Measurements from ENCODE around the gene RASA3. TPM values are rescaled to one million over a fixed set of nuclear protein-coding genes. Genes with fewer than 3 reads are reported as not detected.

The RASA3 gene
- total and polyA plus RNA-seq, 10 of the 15 experiments (the other 5 are each of a cell fraction or from before 2014, with no cell fraction given): 0.79 to 33.9 (median 17.6) TPM

DNA sequence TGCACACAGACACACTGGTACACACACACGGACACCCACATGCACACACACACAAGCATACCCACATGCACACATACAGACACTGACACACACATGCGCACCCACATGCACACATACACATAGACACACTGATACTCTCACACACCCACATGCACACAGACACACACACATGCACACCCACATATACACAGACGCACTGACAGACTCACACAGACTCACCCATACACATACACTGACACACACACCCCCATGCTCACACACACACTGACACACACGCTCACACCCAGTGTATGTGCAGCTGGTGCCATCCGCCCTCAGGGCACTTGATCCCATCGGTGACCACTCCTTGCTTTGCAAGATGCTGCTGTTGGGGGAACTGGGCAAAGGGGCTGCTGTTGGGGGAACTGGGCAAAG lies 9.7 kb upstream of the RASA3 start:
- Histone ChIP-seq H3K9ac (ENCODE audit: control insufficient read depth, insufficient read depth, low read length) (no peak overlapping the region), H2AFZ (ENCODE audit: control insufficient read depth, low read depth, low read length) (no peak overlapping the region), H3K79me2 (ENCODE audit: control insufficient read depth, insufficient read depth, low read length) (no peaks in the 10 kb centered on the region), H3K36me3 (ENCODE audit: control insufficient read depth in 2 of 2, insufficient read depth in 2 of 2, low read length in 1 of 2) (no peaks in the 10 kb centered on the region), H3K27me3 (replicated peaks in 1 of 2; ENCODE audit: control insufficient read depth in 2 of 2, insufficient read depth in 2 of 2, low read length in 1 of 2) (no peaks in the 10 kb centered on the region), H4K20me1 (ENCODE audit: control insufficient read depth, insufficient read depth) (no peaks in the 10 kb centered on the region), H3K4me1 (ENCODE audit: control insufficient read depth, insufficient read depth, low read length) (peaks cover 41% of the 10 kb centered on the region), H3K27ac (ENCODE audit: control insufficient read depth, insufficient read depth) (no peak overlapping the region), H3K4me3 (no peak overlapping the region), H3K9me3 (replicated peaks; ENCODE audit: control insufficient read depth, insufficient read depth, low read length) (no peaks in the 10 kb centered on the region), H3K4me2 (ENCODE audit: control insufficient read depth, insufficient read depth) (no peak overlapping the region)
- TF ChIP-seq NFXL1 (IDR thresholded peaks at IDR 0.05; ENCODE audit: borderline replicate concordance) (no peak), SUPT20H (IDR thresholded peaks at IDR 0.05; ENCODE audit: borderline replicate concordance, control insufficient read depth, low read depth, low read length) (no peak), TCF3 (IDR thresholded peaks at IDR 0.05; ENCODE audit: borderline replicate concordance, insufficient read depth, low read depth, low read length) (peak; percentile 10; the same call in 1 of the 2 replicates), SIX5 (IDR thresholded peaks at IDR 0.05; ENCODE audit: low read depth, low read length, severe bottlenecking) (no peak)
- TF ChIP-seq, protein P1, sequence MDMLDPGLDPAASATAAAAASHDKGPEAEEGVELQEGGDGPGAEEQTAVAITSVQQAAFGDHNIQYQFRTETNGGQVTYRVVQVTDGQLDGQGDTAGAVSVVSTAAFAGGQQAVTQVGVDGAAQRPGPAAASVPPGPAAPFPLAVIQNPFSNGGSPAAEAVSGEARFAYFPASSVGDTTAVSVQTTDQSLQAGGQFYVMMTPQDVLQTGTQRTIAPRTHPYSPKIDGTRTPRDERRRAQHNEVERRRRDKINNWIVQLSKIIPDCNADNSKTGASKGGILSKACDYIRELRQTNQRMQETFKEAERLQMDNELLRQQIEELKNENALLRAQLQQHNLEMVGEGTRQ (IDR thresholded peaks at IDR 0.05; ENCODE audit: borderline replicate concordance, low read depth, low read length): no peak
- TF ChIP-seq, protein P2, sequence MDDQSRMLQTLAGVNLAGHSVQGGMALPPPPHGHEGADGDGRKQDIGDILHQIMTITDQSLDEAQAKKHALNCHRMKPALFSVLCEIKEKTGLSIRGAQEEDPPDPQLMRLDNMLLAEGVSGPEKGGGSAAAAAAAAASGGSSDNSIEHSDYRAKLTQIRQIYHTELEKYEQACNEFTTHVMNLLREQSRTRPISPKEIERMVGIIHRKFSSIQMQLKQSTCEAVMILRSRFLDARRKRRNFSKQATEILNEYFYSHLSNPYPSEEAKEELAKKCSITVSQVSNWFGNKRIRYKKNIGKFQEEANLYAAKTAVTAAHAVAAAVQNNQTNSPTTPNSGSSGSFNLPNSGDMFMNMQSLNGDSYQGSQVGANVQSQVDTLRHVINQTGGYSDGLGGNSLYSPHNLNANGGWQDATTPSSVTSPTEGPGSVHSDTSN (IDR thresholded peaks at IDR 0.05; ENCODE audit: insufficient replicate concordance, low read depth, low read length): peak; percentile 62
- TF ChIP-seq, protein P3, sequence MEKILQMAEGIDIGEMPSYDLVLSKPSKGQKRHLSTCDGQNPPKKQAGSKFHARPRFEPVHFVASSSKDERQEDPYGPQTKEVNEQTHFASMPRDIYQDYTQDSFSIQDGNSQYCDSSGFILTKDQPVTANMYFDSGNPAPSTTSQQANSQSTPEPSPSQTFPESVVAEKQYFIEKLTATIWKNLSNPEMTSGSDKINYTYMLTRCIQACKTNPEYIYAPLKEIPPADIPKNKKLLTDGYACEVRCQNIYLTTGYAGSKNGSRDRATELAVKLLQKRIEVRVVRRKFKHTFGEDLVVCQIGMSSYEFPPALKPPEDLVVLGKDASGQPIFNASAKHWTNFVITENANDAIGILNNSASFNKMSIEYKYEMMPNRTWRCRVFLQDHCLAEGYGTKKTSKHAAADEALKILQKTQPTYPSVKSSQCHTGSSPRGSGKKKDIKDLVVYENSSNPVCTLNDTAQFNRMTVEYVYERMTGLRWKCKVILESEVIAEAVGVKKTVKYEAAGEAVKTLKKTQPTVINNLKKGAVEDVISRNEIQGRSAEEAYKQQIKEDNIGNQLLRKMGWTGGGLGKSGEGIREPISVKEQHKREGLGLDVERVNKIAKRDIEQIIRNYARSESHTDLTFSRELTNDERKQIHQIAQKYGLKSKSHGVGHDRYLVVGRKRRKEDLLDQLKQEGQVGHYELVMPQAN (conservative IDR thresholded peaks at IDR 0.05): no peak
- no TSS peak for BruUV-seq (replicated peaks)
- ChIA-PET RAD21 (ENCODE audit: unreplicated experiment) (no interaction called here), SMC1A (ENCODE audit: uncharacterized antibody, unreplicated experiment) (no interaction called here), CTCF (no interaction called here), POLR2A (no interaction called here)
- 95% methylated on average over 6 of the region's 6 CpGs for WGBS (ENCODE audit: insufficient coverage, insufficient replicate concordance, low lambda C conversion rate, missing lambda C conversion rate)
- DNase-seq (ENCODE audit: low read depth, low spot score): no peak
- no peak for ATAC-seq
- in situ Hi-C loops (cut with MboI): no loop called here
- no peak for FAIRE-seq
- intact Hi-C loops (cut with micrococcal nuclease; ENCODE audit: unreplicated experiment): loop anchor here (10.0 kb wide), 1 partner anchor 327 kb away; no protein-coding TSS in a partner anchor

All from GM12878 (cell line).